GM08714 (cell line): ENCODE results near the gene CYBRD1.

Experiments
- H3K4me3 ChIP-seq: fragments of 200-500 bp; sonication (Bioruptor generic); 2 replicates; pipeline ENCODE4 v1.5.1; 2014; ENCODE audit warnings: mild to moderate bottlenecking, low read length, inconsistent platforms
- ZNF274 ChIP-seq: IDR thresholded peaks from 2 replicates; pipeline ENCODE4 v1.6.1; 2012; ENCODE audit warnings: mild to moderate bottlenecking, low read depth, low read length

CYBRD1 gene

DNA sequence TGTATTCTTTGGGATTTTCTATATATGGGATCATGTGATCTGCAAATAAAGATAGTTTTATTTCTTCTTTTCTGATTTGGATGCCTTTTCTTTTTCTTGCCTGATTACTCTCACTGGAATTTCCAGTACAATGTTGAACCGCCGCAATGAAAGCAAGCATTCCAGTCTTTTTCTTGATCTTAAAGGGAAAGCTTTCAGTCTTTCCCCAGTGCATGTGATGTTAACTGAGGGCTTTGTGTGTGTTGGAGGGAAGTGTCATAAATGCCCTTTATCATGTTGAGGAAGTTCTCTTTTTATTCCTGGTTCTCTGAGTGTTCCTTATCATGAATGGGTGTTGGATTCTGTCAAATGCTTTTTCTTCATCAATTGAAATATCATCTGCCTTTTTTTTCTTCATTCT is 16.9 kb upstream of the CYBRD1 start:
- no peak overlapping the region for H3K4me3 ChIP-seq

GRCh38 chr2:171509945-171510731 is 12.1 kb upstream of the CYBRD1 start:
- TF ChIP-seq ZNF274: no peak
- H3K4me3 ChIP-seq: peak overlapping the region; percentile 29; the same call in 1 of the 2 replicates

More for the DNA sequence above, 16.9 kb upstream of the CYBRD1 start:
- no peak for TF ChIP-seq ZNF274

GRCh38 chr2:171512014-171512413 is 10.3 kb upstream of the CYBRD1 start:
- TF ChIP-seq ZNF274: no peak

DNA sequence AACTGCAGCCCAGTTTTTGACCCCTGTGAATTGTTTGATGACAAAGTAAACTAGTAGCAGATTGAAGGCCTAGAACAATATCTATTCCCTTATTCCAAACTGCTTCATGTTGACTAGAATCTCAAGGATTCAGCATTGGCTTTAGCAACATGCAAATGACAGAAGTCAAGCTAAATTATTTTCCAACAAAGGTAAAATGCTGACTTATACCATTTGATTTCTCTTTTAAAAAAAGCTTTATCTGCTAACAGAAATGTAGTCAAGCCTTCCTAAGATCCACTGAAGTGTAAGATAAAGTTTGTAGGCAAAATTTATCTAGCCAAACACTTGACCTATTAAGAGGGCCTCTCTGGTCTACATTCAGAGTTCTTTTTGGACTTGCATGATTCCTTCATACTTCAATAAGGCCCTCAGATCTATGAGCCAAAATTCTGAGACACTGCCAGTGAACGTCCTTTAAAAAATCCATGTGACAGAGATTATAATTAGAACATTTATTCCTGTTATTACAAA is 9.5 kb upstream of the CYBRD1 start:
- no peak for TF ChIP-seq ZNF274
- H3K4me3 ChIP-seq: no peak overlapping the region

More at GRCh38 chr2:171512014-171512413, 10.3 kb upstream of the CYBRD1 start:
- H3K4me3 ChIP-seq: no peak overlapping the region

DNA sequence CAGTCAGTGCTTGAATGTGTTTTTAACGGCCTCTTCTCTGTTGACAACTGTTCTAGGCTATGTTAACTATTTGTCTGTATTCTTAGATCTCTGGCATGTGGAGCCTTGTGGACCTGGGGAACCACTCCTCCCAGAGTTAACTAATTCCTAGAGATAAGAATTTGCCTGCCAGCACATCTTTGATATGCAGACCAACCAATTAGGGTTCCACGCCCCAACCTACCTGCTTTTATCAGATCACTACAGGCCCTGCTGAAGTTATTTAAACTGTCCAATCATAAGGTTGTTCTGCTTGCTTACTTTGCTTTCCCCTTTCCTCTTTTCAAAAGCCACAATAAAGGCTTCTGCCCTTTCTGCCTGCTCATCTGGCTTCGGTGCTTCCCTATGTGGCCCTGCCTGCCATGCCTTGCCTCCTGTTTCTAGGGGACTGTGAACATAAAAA is 8.5 kb upstream of the CYBRD1 start:
- H3K4me3 ChIP-seq: no peak overlapping the region
- TF ChIP-seq ZNF274: no peak

DNA sequence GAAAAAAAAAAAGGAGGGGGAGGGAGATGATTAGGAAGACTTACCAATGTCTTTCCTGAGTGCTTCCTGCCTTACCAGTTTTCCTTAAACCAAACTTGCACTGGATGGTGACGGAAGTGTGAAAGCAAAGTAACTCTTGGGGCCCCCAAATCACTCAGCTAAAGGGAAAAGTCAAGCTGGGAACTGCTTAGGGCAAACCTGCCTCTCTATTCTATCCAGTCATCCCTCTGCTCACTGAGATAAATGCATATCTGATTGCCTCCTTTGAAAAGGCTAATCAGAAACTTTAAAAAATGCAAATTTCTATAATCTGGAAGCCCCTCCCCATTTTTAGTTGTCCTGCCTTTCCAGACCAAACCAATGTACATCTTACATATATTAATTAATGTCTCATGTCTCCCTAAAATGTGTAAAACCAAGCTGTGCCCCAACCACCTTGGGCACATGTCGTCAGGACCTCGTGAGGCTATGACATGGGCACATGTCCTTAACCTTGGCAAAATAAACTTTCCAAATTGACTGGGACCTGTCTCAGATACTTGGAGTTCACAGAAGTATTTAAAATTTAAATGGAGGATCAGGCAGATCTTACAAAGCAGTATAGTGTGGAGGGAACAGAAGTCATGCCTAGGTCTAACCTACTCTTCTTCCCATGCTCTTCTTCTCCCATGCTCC is 7.2 kb upstream of the CYBRD1 start:
- no peak for TF ChIP-seq ZNF274
- no peak overlapping the region for H3K4me3 ChIP-seq

- H3K4me3 ChIP-seq: no peak overlapping the region
- no peak for TF ChIP-seq ZNF274
Observed at GRCh38 chr2:171515672-171516298, 6.5 kb upstream of the CYBRD1 start.

DNA sequence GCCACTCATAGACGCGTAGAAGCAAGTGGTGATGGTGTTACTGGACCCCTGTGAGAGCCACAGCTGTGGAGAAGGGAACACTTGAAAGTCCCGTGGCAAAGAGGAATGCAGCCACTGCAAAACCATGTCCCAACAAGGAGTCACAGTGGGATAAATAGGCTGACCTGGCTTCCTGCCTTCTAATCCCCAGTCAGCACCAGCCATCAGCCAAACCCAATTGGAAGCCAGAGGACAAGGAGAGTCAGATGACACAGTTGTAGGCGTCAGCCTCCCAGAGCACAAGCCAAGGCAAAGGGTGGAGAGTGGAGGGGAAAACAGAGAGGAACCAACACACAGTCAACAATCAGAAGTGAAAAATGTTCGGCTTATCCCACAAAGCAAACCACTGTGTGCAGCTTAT is 5.5 kb upstream of the CYBRD1 start:
- TF ChIP-seq ZNF274: no peak
- H3K4me3 ChIP-seq: no peak overlapping the region

DNA sequence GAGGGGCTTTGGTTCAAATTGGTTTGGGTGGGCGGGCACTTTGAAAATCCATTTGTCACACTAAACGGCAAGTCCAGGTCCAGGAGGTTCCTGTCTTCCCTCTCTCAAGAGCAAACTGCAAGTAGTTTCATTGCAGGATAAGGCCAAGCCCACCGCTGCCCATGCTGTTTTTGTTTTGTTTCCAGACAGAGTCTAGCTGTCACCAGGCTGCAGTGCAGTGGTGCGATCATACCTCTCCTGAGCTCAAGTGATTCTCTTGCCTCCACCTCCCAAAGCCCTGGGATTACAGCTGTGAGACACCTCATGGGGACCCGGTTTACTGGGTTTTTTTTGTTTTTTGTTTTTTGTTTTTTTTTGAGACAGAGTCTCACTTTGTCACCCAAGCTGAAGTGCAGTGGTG is 1.8 kb upstream of the CYBRD1 start:
- TF ChIP-seq ZNF274: no peak
- no peak overlapping the region for H3K4me3 ChIP-seq

GRCh38 chr2:171521361-171522051 is 768 bp upstream of the CYBRD1 start:
- peak overlapping the region; percentile 75; the same call in 1 of the 2 replicates for H3K4me3 ChIP-seq
- TF ChIP-seq ZNF274: no peak

- no peak for TF ChIP-seq ZNF274
- peak overlapping the region; percentile 75 for H3K4me3 ChIP-seq
Observed at GRCh38 chr2:171522788-171523087, 464 bp downstream of the CYBRD1 start.

DNA sequence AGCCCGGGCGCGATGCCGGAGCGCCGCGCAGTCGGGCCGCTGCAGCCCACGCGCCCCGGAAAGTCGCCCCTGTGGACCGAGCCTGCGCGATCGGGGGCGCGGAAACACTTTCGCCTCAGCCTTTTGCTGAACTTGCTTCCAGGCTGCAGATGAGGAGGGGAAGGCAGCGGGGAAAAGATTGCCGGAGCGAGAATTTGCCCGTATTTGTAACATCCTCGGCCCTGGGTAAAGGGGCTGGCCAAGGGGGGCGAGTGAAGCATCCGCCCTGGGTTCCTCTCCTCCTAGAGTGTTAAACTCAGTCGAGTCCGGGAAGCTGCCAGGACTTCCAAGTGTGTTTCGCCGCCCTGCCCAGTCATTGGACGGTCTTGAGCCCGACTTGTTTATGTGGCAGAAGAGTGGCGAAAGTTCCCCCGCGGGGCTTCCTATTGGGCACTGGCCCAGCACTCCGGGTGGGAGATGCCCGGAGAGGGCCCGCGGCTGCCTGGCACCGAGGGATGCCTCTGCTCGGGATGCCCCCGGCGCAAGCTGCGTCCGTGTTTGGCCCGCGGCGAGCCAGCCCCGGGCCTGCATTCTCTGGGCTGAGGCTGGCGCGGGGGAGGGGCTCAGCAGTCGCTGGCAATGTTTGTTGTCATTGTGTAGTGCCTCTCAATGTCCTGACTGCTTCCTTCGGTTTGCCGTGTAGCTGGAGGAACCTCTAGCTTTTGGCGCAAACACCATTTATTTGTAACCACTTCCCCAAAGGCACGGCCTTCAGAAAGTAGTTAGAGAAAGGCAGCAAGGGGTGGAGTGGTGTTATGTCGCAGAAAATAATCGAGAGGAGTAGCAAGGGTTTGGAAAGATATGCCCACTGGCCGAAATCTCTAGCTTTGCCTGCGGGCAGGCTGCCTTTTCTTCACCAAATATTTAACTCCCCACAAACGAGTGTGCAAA is 1.1 kb downstream of the CYBRD1 start:
- peak overlapping the region; percentile 75 for H3K4me3 ChIP-seq
- TF ChIP-seq ZNF274: no peak

GRCh38 chr2:171524018-171524401 is 1.7 kb downstream of the CYBRD1 start:
- TF ChIP-seq ZNF274: no peak
- peak overlapping the region; percentile 75 for H3K4me3 ChIP-seq
